HCT116 (cell line): Measurements from ENCODE around the gene MAP4K2. TPM values are rescaled to one million over a fixed set of nuclear protein-coding genes. Genes with fewer than 3 reads are reported as not detected.
A peak's percentile ranks its signal among the peaks of the same experiment; 100 is the strongest.

Source experiments
- ATAC-seq: fragments of 200-7000 bp; cut with Tn5 transposase; 2 replicates; pipeline ENCODE4 v1.9.1; 2020; ENCODE audit warnings: mild to moderate bottlenecking, moderate library complexity
- BruUV-seq: library from RNA; stranded (reverse); fragments of 400-500 nt; replicated peaks from 2 replicates; lab custom pipeline; 2021; lab: Mats Ljungman, UMichigan
- CTCF ChIA-PET: fragments of 300-600 bp; sonication (Branson Sonifier 250); formaldehyde crosslinking; loops from one replicate; lab custom pipeline; 2021; ENCODE audit warnings: antibody characterized with exemption; lab: Charles Lee
- POLR2A ChIA-PET: fragments of 300-600, 350-600 bp; sonication (Branson Sonifier 250); formaldehyde crosslinking; loops from one replicate; lab custom pipeline; 2021; ENCODE audit warnings: antibody characterized with exemption; lab: Charles Lee
- RAD21 ChIA-PET, 2 experiments: fragments of 300-600 bp; sonication (Branson Sonifier 250); formaldehyde crosslinking; loops; one replicate each; lab custom pipeline; 2023; ENCODE audit warnings: low total read pairs in 2 of 2; ENCODE audit not compliant: uncharacterized antibody in 2 of 2, unreplicated experiment in 2 of 2, low non-redundant PET in 1 of 2; lab: Charles Lee
- DNase-seq: peaks from one replicate; pipeline ENCODE4 v3.0.0-alpha.2; 2010; ENCODE audit warnings: low read depth, low spot score
- H2AFZ ChIP-seq: fragments of 200-600 bp; shearing (Covaris generic), sonication (generic); 2 replicates; pipeline ENCODE4 v1.6.1; 2017; ENCODE audit warnings: low read depth, mixed run types, mixed read lengths, antibody characterized with exemption, low read length; ENCODE audit not compliant: poor library complexity, severe bottlenecking
- H3K27ac ChIP-seq: 2 replicates; pipeline ENCODE4 v1.5.1; 2012; ENCODE audit warnings: low read depth, low read length
- H3K27me3 ChIP-seq: fragments of 200-600 bp; sonication (generic); 2 replicates; pipeline ENCODE4 v1.6.1; 2016; ENCODE audit warnings: mixed run types, low read length, mixed read lengths; ENCODE audit not compliant: insufficient read depth
- H3K36me3 ChIP-seq, 2 experiments: fragments of 200-500 bp in 1 of 2; fragments of 200-600 bp in 1 of 2; sonication (Bioruptor generic) in 1 of 2; sonication (generic) in 1 of 2; 2 replicates each; pipeline versions ENCODE4 v1.5.1 to v1.6.1; 2014 to 2016; ENCODE audit warnings: low read length in 2 of 2, inconsistent platforms in 1 of 2, mixed read lengths in 1 of 2, mixed run types in 1 of 2; ENCODE audit not compliant: insufficient read depth in 2 of 2, control insufficient read depth in 1 of 2
- H3K4me1 ChIP-seq, 2 experiments: fragments of 200-600 bp in 1 of 2; sonication (generic) in 1 of 2; 2 replicates each; pipeline versions ENCODE4 v1.5.1 to v1.6.1; 2012 to 2017; ENCODE audit warnings: low read length in 2 of 2, inconsistent platforms in 1 of 2, mild to moderate bottlenecking in 1 of 2, mixed read lengths in 1 of 2, mixed run types in 1 of 2, moderate library complexity in 1 of 2; ENCODE audit not compliant: insufficient read depth in 2 of 2, control insufficient read depth in 1 of 2
- H3K4me2 ChIP-seq: fragments of 200-600 bp; sonication (generic); 2 replicates; pipeline ENCODE4 v1.6.1; 2017; ENCODE audit warnings: mixed run types, low read length, mixed read lengths
- H3K4me3 ChIP-seq, 2 experiments: fragments of 200-600 bp in 1 of 2; sonication (generic) in 1 of 2; replicated peaks in 1 of 2; 2 replicates each; pipeline ENCODE4 v1.5.1; 2011 to 2016; ENCODE audit warnings: low read length in 2 of 2, control low read depth in 1 of 2, low read depth in 1 of 2, mild to moderate bottlenecking in 1 of 2, mixed read lengths in 1 of 2, mixed run types in 1 of 2
- H3K79me2 ChIP-seq: fragments of 200-600 bp; sonication (generic); 2 replicates; pipeline ENCODE4 v1.6.1; 2017; ENCODE audit warnings: mild to moderate bottlenecking, mixed run types, low read length, moderate library complexity, mixed read lengths; ENCODE audit not compliant: insufficient read depth
- H3K9ac ChIP-seq: fragments of 200-600 bp; sonication (generic); 2 replicates; pipeline ENCODE4 v1.6.1; 2016; ENCODE audit warnings: low read length, mixed read lengths
- H3K9me2 ChIP-seq: fragments of 200-600 bp; sonication (generic), shearing (Covaris generic); 2 replicates; pipeline ENCODE4 v1.6.1; 2017; ENCODE audit warnings: mixed run types, mild to moderate bottlenecking, moderate library complexity; ENCODE audit not compliant: insufficient read depth
- H3K9me3 ChIP-seq, 2 experiments: fragments of 200-500 bp in 1 of 2; fragments of 200-600 bp in 1 of 2; sonication (Bioruptor generic) in 1 of 2; sonication (generic) in 1 of 2; 2 replicates each; pipeline ENCODE4 v1.6.1; 2014 to 2017; ENCODE audit warnings: low read length in 2 of 2, mixed read lengths in 2 of 2, inconsistent platforms in 1 of 2, low read depth in 1 of 2, mild to moderate bottlenecking in 1 of 2, mixed run types in 1 of 2, moderate library complexity in 1 of 2; ENCODE audit not compliant: control insufficient read depth in 1 of 2, insufficient read depth in 1 of 2
- H4K20me1 ChIP-seq: fragments of 200-600 bp; sonication (generic), shearing (Covaris generic); 2 replicates; pipeline ENCODE4 v1.6.1; 2017; ENCODE audit warnings: mixed run types, mild to moderate bottlenecking, moderate library complexity; ENCODE audit not compliant: insufficient read depth
- CBX3 ChIP-seq: IDR thresholded peaks from 2 replicates; pipeline ENCODE4 v1.6.1; 2012; ENCODE audit warnings: low read depth
- CEBPB ChIP-seq: IDR thresholded peaks from 2 replicates; pipeline ENCODE4 v1.6.1; 2012; ENCODE audit warnings: low read depth
- EGR1 ChIP-seq: IDR thresholded peaks from 2 replicates; pipeline ENCODE4 v1.6.1; 2012; ENCODE audit warnings: low read depth
- EZH2 ChIP-seq: fragments of 200-600 bp; sonication (generic); IDR thresholded peaks from 2 replicates; pipeline ENCODE4 v1.6.1; 2017; ENCODE audit warnings: antibody characterized with exemption, mixed run types
- EZH2phosphoT487 ChIP-seq: fragments of 200-600 bp; IDR thresholded peaks from 2 replicates; pipeline ENCODE4 v1.6.1; 2018; ENCODE audit warnings: antibody characterized with exemption, borderline replicate concordance
- FOSL1 ChIP-seq: IDR thresholded peaks from 2 replicates; pipeline ENCODE4 v1.6.1; 2012; ENCODE audit warnings: low read depth
- RAD21 ChIP-seq: IDR thresholded peaks from 2 replicates; pipeline ENCODE4 v1.6.1; 2012; ENCODE audit warnings: low read depth, mild to moderate bottlenecking
- SP1 ChIP-seq: IDR thresholded peaks from 2 replicates; pipeline ENCODE4 v1.6.1; 2012; ENCODE audit warnings: low read depth
- SRF ChIP-seq: IDR thresholded peaks from 2 replicates; pipeline ENCODE4 v1.6.1; 2012; ENCODE audit warnings: low read depth
- TCF7L2 ChIP-seq: IDR thresholded peaks from 2 replicates; pipeline ENCODE4 v1.7.0; 2011; ENCODE audit warnings: borderline replicate concordance, inconsistent platforms; ENCODE audit not compliant: insufficient read depth, insufficient read length; ENCODE audit errors: extremely low read depth
- YY1 ChIP-seq: IDR thresholded peaks from 2 replicates; pipeline ENCODE4 v1.6.1; 2011; ENCODE audit warnings: low read length, low read depth, moderate library complexity, mild to moderate bottlenecking; ENCODE audit not compliant: insufficient replicate concordance; ENCODE audit errors: extremely low read depth
- ZFX ChIP-seq: fragments of 450-650 bp; IDR thresholded peaks from 2 replicates; pipeline ENCODE4 v1.6.1; 2017
- ZNF274 ChIP-seq: fragments of 200-500 bp; sonication (Bioruptor generic); IDR thresholded peaks from 2 replicates; pipeline ENCODE4 v1.6.1; 2014; ENCODE audit warnings: mild to moderate bottlenecking, low read depth, low read length, inconsistent platforms
- intact Hi-C: fragments of 100-400 bp; cut with micrococcal nuclease; formaldehyde crosslinking; loops from 2 replicates; pipeline ENCODE4 v1.10.0; 2022
- total RNA-seq: library from RNA; stranded (reverse); gene quantifications from one replicate; pipeline ENCODE4 v1.2.1, GENCODE V29; 2021; ENCODE audit not compliant: unreplicated experiment
- TF ChIP-seq, protein P1 (sequence below): IDR thresholded peaks from 2 replicates; pipeline ENCODE4 v1.6.1; 2011; ENCODE audit warnings: mild to moderate bottlenecking, low read length, moderate library complexity; ENCODE audit not compliant: insufficient replicate concordance; ENCODE audit errors: extremely low read depth
- TF ChIP-seq, protein P2 (sequence below), 3 experiments: fragments of 200-600 bp in 1 of 3; sonication (generic) in 1 of 3; IDR thresholded peaks in 2 of 3; conservative IDR thresholded peaks in 1 of 3; 2 replicates each; pipeline ENCODE4 v1.5.1; 2012 to 2017; ENCODE audit warnings: low read depth in 2 of 3, low read length in 2 of 3, antibody characterized with exemption in 1 of 3, borderline replicate concordance in 1 of 3, control low read depth in 1 of 3, mild to moderate bottlenecking in 1 of 3, mixed read lengths in 1 of 3, mixed run types in 1 of 3, moderate library complexity in 1 of 3; ENCODE audit not compliant: insufficient read depth in 1 of 3
- TF ChIP-seq, protein P3 (sequence below): IDR thresholded peaks from 2 replicates; pipeline ENCODE4 v1.6.1; 2012

Gene MAP4K2
- total RNA-seq, 1 experiment from 2014 or later: 44.2 TPM

DNA sequence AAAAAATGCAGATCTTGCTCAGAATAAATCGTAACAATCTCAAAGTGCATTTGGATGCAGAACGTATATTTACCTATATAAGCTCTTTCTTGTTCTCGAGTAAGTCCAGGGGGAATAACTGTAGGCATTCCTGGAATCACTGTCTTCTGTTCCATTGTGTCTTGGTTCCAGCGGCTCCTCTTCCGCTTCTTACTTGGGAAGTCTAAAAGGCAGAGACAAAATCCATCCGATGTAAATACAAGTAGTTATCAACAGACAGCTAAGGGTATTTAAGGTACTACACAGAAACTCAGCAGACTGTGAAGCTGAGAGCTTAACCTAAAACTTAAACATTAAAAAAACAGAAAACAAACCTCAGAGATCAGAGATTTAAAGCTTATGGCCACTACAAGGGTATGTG is 26.6 kb downstream of the MAP4K2 start:
- Histone ChIP-seq H4K20me1 (peaks cover 56% of the 10 kb centered on the region), H3K4me2 (peak overlapping the region; percentile 87), H3K9ac (peak overlapping the region; percentile 83; the same call in 1 of the 2 replicates), H3K27ac (no peak overlapping the region), H3K9me3 (no peaks in the 10 kb centered on the region), H2AFZ (no peak overlapping the region), H3K9me2 (no peaks in the 10 kb centered on the region), H3K4me1 (peaks cover 13 to 22% of the 10 kb centered on the region in 2 experiments; a peak in 3 of 4 replicates), H3K36me3 (peaks cover 56 to 59% of the 10 kb centered on the region in 2 experiments), H3K4me3 (peak overlapping the region; percentile 92 to 99), H3K79me2 (peaks cover 61% of the 10 kb centered on the region), H3K27me3 (no peaks in the 10 kb centered on the region)
- RAD21 ChIA-PET: no interaction called here
- CTCF ChIA-PET: no interaction called here
- ATAC-seq (no peak), DNase-seq (no peak)
- no TSS peak for BruUV-seq
- no peak for TF ChIP-seq EGR1
- POLR2A ChIA-PET: no interaction called here
- intact Hi-C loops: no loop called here

DNA sequence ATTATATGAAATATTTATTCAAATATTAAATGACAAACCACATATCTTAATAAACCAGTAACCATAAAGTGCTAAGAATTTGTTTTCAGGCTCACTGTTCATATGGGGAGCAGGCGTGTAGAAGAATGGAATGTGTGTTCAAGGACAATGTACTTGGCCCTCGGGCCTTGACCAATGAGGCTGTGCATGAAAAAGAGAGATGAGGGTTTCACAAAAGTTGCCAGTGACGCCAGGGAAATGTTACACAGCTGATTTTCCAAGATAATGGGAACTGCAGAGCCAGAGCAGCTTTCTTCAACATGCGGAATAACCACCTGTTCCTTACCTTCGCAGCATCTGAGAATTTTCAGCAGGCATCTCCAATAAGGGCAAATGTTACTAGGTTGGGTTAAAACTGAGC is 28.9 kb downstream of the MAP4K2 start:
- Histone ChIP-seq H3K4me3 (no peak overlapping the region), H3K9me2 (no peaks in the 10 kb centered on the region), H3K27me3 (no peaks in the 10 kb centered on the region), H3K4me2 (no peak overlapping the region), H3K27ac (no peak overlapping the region), H3K36me3 (peaks cover 78 to 82% of the 10 kb centered on the region in 2 experiments), H3K9ac (no peak overlapping the region), H3K9me3 (no peaks in the 10 kb centered on the region), H4K20me1 (peaks cover 67% of the 10 kb centered on the region), H3K79me2 (peaks cover 84% of the 10 kb centered on the region), H3K4me1 (peaks cover 6 to 13% of the 10 kb centered on the region in 2 experiments; a peak in 3 of 4 replicates), H2AFZ (no peak overlapping the region)
- TF ChIP-seq EGR1 (no peak), EZH2 (no peak), YY1 (no peak), RAD21 (no peak), SP1 (no peak), TCF7L2 (no peak), FOSL1 (no peak), SRF (no peak), EZH2phosphoT487 (no peak), CBX3 (no peak), CEBPB (no peak), ZNF274 (no peak), ZFX (no peak)
- TF ChIP-seq, protein P1, sequence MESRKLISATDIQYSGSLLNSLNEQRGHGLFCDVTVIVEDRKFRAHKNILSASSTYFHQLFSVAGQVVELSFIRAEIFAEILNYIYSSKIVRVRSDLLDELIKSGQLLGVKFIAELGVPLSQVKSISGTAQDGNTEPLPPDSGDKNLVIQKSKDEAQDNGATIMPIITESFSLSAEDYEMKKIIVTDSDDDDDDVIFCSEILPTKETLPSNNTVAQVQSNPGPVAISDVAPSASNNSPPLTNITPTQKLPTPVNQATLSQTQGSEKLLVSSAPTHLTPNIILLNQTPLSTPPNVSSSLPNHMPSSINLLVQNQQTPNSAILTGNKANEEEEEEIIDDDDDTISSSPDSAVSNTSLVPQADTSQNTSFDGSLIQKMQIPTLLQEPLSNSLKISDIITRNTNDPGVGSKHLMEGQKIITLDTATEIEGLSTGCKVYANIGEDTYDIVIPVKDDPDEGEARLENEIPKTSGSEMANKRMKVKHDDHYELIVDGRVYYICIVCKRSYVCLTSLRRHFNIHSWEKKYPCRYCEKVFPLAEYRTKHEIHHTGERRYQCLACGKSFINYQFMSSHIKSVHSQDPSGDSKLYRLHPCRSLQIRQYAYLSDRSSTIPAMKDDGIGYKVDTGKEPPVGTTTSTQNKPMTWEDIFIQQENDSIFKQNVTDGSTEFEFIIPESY: no peak
- TF ChIP-seq, protein P2, sequence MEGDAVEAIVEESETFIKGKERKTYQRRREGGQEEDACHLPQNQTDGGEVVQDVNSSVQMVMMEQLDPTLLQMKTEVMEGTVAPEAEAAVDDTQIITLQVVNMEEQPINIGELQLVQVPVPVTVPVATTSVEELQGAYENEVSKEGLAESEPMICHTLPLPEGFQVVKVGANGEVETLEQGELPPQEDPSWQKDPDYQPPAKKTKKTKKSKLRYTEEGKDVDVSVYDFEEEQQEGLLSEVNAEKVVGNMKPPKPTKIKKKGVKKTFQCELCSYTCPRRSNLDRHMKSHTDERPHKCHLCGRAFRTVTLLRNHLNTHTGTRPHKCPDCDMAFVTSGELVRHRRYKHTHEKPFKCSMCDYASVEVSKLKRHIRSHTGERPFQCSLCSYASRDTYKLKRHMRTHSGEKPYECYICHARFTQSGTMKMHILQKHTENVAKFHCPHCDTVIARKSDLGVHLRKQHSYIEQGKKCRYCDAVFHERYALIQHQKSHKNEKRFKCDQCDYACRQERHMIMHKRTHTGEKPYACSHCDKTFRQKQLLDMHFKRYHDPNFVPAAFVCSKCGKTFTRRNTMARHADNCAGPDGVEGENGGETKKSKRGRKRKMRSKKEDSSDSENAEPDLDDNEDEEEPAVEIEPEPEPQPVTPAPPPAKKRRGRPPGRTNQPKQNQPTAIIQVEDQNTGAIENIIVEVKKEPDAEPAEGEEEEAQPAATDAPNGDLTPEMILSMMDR (IDR thresholded peaks at IDR 0.05 in 2 of 3, conservative IDR thresholded peaks at IDR 0.05 in 1 of 3; ENCODE audit: borderline replicate concordance in 1 of 3, insufficient read depth in 1 of 3, low read depth in 2 of 3, low read length in 2 of 3): no peak
- TF ChIP-seq, protein P3, sequence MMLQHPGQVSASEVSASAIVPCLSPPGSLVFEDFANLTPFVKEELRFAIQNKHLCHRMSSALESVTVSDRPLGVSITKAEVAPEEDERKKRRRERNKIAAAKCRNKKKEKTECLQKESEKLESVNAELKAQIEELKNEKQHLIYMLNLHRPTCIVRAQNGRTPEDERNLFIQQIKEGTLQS: no peak
- CTCF ChIA-PET: no interaction called here
- no peak for DNase-seq
- POLR2A ChIA-PET: no interaction called here
- ATAC-seq: no peak
- RAD21 ChIA-PET: no interaction called here
- no TSS peak for BruUV-seq
- intact Hi-C loops: no loop called here
